GM12875 (cell line): Measurements from ENCODE around the gene PHC3.

Experiments
- H3K4me3 ChIP-seq: one replicate; pipeline ENCODE4 v1.5.1; 2011; ENCODE audit warnings: low read depth, low read length, control low read depth
- CTCF ChIP-seq: IDR thresholded peaks from 2 replicates; pipeline ENCODE4 v1.5.1; 2011; ENCODE audit warnings: low read depth, mild to moderate bottlenecking, control low read depth, inconsistent platforms, low read length, moderate library complexity, borderline replicate concordance; ENCODE audit not compliant: insufficient read depth

Gene PHC3

DNA sequence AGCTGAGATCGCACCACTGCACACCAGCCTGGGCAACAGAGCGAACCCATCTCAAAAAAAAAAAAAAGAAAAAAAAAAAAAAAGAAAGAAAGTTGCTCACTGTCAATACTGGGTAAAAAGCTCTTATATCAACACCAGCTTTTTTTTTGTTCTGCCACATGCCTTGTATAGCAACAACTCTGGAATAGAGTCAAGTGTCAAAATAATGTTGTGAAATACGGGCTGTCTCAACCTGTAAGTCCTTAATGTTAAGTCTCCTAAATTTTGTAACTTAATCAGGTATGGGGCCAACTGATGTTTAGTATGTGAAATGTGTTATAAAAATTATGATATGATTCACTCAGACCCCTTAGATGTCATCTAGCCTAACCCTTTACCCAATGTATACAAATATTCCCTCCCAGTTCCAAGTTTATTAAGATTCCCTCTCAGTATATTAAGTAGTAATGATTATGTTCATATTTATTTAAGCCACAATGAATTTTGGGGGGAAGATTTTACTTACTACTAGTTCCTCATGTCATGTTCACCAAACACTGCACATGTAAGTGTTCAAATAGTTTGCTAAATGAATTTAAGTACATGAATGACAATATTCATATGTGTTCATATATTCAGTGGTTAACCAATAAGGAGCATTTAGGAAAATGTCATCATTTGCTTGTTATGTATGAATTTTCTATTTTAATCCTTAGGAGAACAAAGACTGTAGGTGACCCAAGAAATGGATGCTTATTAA is 91.5 kb downstream of the PHC3 start:
- H3K4me3 ChIP-seq, result no peak overlapping the region
- no peak for TF ChIP-seq CTCF

DNA sequence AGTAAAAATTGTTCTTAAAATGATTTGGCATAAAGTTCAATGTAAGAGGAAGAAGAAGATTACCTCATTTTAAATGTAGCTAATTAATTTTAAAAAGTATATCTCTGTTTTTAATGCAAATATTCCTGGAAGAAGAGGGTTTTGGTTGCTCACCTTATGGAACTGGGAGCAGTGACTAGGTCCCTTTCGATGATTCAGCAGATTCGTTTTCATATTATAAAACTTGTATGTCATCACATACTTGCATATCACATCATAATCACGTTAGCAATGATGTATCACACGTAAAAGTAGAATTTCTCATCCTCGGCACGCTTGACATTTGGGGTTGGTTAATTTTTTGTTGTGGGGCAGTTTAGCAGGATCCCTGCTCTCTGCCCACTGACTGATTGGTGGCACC is 96.1 kb downstream of the PHC3 start:
- no peak overlapping the region for H3K4me3 ChIP-seq
- no peak for TF ChIP-seq CTCF

DNA sequence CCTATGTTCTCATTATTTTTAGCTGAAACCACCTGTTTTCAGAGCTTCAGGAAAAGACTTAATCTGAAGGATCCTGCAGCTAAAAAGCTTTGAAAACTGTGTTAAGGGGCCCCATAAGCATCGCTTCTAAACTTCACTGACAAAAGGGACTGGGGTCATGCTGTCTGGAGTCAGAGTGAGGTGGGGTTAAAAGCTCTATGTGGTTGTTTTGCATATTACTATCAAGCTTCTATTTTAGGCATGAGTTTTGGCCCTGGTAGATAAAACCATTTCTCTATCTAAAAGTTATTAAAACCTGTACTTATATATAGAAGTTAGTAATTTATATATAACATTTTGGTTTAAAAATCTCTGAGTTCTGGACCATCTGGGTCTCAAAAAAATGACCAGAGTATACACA is 98.2 kb downstream of the PHC3 start:
- H3K4me3 ChIP-seq, result no peak overlapping the region
- no peak for TF ChIP-seq CTCF

DNA sequence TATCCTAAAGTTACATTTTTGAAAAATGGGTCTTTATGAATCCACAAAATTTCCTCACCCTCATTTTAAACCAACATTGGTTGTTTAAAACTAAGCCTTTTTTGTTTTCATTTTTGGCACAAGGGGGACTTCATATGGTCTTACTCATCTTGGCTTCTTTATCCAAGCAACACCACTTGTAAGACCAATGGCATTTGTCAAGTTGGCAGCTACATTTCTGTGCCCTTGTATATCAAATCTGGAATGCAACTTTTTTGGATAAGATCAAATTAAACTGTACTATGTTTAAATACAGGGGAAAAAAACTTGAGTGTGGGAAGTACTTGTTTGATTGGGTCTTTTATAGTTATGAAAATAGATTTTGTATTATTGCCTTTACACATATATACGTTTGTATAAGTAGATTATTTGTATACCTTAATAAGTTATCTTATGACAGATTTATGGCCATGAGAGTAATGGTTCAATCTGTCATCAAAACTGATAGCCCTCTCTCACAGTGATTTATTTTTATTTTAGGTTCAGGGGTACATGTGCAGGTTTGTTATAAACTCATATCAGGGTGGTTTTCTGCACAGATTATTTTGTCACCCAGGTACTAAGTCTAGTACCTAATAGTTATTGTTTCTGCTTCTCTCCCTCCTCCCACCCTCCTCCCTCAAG is 100.3 kb downstream of the PHC3 start:
- H3K4me3 ChIP-seq, result no peak overlapping the region
- TF ChIP-seq CTCF, result no peak

DNA sequence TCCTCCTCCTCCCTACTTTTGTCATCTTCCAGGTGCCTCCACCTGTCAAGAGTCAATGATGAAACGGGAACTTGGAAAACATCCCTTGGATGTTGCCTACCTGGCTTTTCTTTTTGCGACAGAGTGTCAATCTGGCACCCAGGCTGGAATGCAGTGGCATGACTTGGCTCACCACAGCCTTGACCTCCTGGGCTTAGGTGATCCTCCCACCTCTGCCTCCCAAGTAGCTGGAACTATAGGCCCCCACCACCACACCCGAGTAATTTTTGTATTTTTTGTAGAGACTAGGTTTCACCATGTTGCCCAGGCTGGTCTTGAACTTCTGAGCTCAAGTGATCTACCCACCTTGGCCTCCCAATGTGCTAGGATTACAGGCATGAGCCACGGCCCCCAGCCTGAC is 100.9 kb downstream of the PHC3 start:
- no peak for TF ChIP-seq CTCF
- no peak overlapping the region for H3K4me3 ChIP-seq

DNA sequence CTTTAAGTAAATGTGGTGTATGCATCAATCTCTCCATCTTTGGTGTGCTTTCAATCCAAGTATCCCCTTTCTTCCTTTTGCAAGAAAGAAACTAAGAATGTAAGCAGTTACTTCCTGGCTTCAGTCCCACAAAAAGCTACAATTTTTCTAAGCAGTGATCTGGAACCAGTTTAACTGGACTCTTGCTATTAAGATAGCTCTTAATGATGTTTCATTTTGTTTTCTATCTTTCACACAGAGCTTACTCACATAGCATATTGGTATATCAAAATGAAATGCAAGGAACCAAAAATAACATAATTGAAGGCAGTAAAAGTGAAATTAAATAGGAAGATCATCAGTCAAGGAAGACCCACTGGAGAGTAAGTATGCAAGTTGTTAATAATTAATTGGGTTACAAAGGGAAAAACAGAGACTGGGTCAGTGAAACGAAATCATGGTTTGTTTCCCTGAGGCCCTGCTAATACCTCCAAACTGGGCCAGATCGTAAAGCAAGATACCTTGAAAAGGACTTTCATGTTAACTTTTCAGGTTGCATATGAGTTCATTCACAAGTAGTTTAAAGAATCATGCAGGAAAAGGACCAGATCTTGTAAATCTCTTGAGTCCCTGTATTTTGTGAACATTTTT is 101.9 kb downstream of the PHC3 start:
- H3K4me3 ChIP-seq, result no peak overlapping the region
- no peak for TF ChIP-seq CTCF
